COLO668 (cell line): Measurements from ENCODE around the gene CCKAR.

Source experiments
- DNase-seq: peaks from one replicate; lab custom pipeline; 2025; ENCODE audit not compliant: unreplicated experiment; lab: John Stamatoyannopoulos, UW

Gene CCKAR

DNA sequence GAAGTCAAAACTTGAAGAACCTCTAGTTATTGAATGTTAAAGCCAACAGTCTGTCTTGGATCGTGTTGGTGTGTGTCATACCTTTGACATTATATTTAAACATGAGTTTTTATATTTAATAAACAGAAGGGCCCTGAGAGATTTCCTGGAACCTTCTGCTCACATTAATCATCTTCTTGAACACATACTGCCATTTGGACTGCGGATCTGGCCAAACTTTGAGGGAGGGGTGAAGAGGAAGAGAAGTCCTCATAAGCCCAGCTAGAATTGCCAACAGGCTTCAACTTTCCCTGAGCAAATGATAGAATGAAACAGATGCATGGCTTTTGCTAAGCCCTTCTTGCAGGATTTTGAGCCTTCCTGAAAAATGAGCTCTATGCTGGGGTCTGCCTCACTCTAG is 27.4 kb downstream of the CCKAR start:
- DNase-seq = no peak

DNA sequence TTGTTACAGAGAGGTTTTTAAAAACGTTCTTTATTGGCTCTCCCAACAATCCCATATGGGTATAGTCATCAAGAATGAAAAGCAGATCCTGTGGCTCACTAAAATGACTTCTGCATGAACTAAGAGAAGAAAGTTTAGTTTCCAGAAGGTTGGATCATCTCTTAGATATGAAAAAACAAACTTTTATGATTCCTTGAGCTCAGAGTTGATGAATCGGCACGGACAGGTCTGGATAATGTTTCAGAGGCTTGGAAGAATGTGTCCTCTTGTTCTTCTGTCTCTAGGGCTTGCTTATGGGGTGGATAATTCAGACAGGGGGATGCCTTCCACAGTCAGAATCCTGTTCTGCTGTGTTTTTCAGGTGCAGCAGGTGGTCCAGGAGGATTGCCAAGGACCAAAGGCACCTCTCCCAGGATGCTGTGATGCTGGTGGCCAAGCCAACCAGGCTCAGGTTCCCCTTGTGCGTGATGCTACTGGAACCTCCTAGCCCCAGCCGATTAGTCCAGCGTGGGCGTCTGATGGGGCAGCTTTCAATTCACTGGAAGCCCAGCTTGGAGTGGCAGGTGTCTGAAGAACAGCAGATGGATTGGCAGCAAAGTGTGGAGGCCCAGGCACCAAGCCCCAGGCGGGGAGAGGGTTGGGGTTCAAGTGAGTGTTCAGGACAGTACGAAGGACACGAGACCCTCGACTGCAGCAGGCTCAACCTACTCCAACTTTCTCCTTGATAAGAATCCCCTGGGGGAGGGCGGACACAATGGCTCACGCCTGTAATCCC is 30.3 kb downstream of the CCKAR start:
- DNase-seq = no peak

DNA sequence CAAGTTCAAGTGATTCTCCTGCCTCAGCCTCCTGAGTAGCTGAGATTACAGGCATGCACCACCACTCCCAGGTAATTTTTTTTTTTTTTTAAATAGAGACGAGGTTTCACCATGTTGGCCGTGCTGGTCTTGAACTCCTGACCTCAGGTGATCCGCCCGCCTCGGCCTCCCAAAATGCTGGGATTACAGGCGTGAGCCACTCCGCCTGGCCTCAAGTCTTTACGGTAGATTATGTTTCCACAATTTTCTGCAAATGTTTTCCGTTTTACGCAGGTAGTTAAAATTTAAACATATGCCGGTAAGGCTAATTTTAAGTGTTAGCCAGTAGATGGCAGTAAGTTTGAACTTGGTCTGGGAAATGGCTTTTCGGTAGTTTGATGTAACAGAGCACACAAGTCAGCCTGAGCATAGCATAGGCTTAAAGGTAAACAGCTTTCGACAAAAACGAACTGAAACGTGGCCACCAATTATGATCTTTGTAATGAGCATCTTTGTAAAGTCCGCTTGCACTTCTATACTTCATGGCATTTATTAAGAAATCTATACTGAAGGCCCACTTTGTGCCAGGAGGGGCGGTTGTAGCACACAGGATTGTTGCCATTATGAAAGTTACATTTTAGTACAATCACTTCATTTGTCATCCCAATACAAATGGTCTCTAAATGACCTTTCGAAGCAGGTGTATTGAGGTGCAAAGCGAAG is 31.1 kb downstream of the CCKAR start:
- no peak for DNase-seq

DNA sequence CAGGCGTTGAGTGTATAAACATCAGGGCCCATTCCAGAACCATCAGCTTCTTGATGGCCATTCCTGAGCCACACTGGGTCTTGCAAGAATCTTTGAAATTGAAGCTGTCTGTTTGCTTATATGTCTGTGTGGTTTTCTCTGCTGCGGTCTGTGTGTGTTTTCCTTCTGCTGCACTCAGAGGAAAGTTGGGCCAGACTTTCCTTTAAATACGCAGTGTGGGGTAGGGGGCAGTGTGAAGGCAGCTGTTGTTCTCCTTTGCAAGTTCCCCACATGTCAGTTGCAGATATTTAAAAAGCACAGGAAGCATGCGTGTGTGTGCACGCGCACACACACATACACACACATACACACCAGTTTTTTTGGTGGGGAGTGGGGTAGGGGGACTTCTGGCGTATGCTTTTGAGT is 32.1 kb downstream of the CCKAR start:
- DNase-seq = no peak

DNA sequence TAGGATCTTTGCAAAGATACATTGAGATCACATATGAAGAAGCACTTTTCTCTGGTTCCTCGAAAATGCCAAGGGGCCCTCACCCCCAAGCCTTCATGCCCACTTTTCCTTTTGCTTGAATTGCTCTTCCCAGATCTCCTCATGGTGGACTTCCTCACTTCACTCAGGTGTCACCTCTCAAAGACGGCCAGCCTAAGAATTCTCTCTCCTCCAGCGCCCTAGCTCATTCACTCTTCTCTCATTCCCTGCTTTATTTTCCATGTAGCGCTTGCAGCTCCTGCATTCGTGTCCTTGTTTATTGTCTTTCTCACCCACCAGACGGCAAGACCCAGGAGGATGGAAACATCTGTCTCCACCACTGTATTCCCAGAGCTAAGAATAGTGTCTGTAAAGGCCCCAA is 32.9 kb downstream of the CCKAR start:
- DNase-seq = no peak

DNA sequence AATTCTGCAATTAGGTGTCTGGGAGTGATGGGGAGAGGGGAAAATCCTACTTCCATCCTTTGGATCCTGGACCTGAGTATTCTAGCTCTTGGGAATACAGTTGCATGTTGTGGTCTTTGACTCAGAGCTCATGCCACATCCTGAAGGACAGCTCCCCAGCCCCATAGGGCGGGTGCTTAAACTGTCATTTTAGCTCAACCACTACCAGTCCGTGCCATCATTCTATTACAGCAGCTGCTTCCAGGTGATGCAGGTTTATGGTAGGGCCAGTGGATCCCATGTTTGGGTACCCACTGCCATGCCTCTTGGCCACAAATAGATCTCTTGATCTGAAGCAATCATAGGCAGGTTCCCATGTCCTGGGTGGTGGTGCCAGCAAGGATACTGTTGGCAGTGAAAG is 34.7 kb downstream of the CCKAR start:
- no peak for DNase-seq

DNA sequence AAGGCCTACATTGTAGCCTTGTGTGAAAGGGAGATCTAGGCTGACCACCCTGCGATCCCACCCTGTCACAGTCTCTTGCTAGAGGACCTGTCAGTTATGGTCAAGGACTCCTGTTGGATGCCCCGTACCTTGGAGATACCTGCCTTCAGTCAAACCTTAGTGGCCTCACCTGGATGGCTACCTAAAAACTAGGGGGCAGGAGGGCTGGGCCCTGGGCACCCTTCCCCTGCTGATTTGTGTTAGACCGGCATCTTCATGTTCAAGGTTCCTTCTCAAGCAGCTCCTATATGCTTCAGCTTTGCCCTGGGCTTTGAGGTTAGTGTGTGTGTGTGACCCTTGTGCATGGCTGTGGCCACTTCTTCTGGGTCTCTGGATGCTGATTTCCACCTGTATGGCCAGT is 35.3 kb downstream of the CCKAR start:
- DNase-seq = no peak

DNA sequence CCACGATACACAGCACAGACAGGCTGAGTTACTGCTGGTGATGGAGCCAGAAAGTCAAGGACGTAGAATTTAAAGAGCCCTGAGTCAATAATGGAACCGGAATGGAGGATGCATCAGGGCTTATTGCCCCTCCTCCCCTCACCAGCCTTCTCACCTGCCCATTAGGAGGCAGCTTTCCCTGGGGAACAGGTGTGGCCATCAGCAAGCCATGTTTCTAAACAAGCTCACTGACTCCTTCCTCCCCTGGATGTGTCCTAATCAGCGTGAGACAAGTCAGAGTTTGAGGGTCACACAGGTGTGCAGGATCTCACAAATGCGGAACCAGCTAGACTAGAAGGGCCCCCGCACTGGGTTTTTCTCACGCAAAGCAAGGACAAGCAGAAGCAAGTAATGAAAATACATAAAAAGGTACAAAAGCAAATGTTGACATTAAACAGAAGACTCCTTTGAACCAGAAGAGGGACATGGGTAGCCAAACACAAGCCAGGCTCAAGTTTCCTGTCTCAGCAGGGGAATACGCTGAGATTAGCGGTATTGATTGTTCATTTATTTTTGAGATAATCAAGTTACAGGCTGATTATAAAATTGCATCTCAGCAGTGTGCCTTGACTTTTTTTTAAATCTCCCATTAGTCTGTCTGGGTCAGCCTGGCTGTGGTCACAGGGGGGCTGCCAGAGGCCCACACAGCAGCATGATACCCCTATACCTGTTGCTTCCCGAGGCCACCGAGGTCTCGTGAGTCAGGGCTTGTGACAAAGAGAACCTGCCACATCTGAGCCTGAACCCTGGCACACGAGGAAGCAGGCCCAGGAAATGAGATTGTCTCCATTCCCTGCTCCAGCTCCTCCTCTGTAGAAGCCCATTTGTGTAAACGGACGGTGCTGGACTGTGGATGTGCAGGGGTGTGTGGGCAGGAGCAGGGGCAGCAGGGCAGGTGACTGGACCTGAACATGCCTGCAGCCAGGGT is 37.4 kb downstream of the CCKAR start:
- DNase-seq = peak; percentile 81

DNA sequence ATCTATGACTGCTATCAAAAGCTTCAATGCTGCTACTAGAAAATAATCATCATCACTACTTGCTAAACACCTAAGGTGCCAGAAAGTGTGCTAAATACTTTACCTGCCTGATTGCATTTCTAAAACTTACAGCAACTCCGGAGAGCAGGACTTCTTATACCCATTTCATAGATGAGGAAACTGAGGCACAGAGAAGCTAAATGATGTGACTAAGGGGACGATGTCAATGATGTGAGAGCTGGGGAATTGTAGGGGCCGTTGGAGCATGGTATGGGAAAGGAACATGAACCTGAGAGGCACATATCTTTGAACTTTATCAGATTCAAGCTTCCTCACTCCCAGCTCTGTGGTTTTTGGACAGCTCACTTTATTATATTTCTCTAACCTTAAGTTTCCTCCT is 38.7 kb downstream of the CCKAR start:
- DNase-seq = no peak

DNA sequence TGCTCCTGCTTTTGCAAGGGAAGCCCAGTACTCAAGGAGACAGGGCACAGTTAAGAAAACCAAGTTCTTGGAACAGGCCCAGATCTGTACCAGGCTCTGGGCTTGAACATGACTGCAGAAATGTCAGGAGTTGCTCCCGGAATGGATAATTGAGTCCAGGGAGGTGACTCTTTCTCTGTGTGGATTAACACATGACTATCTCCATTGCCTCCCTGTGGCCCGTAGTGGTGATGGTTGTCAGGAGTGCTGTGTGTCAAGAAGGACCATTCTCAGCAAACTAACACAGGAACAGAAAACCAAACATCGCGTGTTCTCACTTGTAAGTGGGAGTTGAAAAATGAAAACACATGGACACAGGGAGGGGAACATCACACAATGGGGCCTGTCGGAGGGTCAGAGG is 39.9 kb downstream of the CCKAR start:
- no peak for DNase-seq

DNA sequence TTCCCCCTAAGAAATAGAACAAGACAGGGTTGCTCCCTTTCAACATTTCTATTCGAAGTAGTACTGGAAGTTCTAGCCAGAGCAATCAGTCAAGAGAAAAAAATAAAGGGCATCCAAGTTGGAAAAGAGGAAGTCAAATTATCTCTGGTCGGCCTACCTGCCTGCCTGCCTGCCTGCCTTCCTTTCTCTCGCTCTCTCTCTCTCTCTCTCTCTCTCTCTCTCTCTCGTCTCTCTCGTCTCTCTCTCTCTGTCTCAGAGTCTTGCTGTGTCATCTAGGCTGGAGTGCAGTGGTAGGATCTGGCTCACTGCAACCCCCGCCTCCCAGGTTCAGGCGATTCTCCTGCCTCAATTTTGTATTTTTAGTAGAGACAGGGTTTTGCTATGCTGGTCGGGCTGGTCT is 42.9 kb downstream of the CCKAR start:
- no peak for DNase-seq

DNA sequence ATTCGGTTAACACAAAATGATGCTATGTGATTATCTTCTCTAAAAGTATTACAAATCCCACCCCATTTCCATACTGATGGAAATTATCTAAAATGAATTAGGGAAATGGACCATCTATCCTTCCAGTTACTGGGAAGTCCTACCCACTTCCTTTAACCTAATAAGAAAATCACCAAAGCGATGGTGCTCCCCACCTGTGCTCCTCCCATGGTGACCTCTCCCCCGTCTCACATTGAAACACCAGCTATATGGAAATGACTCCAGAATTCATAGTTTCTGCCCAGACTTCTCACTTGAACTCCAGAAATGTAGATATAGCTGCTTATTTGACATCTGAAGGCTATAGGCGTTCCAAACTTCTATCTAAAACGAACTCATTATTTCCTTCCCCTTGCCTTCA is 48.5 kb downstream of the CCKAR start:
- no peak for DNase-seq

DNA sequence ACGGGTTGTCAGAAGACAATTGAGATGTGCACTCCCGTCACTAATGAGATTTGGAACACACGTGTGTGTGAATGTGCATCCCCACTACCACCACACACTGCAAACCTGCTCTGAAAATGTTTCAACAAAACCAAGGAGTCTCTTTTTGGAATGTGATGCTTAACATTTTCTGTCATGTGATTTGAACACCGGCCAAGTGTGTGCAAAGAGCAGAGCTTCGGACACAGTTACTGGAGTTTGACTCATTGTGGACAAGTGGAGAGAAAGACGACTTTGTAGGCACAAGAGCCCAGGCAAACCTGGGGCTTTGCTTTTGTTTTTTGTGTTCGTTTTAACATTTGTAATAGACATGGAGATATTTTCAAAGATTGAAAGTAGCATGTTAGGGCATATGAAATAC is 49.2 kb downstream of the CCKAR start:
- DNase-seq = no peak

DNA sequence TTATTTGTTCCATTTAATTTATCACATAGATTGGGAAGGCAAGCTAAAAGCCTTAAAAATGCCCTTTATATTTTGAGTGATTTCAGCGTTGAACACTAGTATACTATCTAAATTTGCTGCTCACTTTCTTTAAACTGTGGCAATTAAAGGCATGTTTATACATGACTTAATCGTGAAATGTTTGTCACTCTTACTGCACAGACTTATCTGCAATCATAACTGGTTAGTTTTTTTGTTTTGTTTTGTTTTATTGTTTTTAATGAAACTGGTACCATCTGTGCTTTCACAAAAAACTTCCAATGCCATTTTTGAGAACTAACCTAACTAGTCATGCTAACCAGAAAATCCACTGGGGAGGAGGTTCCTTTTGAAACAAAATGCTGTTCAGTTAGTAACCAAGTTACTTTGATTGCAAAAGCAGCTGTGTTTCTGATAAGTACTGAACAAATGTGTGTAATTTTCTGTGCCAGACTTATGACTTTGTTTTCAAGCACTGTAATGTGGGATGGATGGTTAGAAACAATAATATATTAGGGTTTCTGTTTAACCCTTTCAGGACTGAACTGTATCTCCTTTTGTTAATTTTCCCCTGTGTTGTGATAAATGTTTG is 56.1 kb downstream of the CCKAR start:
- DNase-seq = no peak

DNA sequence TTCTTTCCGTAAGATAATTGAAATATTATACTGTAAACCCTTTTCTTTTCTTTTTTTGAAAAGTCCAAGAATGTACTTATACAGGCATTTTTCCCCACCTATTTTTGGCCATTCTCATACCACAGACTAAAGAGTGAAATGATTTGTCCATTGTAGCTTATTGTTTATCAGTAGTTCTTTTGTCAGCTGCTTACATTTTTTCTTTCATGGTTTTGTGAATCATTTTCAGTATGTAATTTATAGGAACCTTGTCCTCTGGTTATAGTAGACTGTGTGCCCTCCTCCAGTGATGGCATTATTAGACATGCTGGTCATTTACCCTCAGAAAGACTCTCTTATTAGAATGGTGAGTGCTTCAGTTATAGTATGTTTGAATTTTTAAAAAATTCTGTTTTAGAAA is 56.7 kb downstream of the CCKAR start:
- DNase-seq = no peak

DNA sequence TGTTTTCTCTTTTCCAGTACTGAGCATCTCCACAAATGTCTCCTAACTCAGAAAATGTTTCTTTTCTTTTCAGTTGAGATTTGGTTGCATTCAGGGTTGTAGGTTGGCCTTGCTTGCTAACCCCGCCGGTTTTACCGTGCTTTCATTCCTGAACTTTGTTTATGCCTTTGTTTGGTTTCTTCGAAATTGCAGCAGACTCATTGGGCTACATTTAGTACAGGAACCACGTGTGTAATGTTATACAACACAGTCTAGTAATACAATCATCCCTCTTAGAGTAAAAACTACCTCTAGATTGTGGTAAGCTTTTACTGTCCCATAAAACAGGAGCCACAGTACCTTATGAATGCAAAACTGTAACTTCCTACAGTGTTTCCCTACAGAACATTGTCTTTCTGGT is 57.9 kb downstream of the CCKAR start:
- no peak for DNase-seq

DNA sequence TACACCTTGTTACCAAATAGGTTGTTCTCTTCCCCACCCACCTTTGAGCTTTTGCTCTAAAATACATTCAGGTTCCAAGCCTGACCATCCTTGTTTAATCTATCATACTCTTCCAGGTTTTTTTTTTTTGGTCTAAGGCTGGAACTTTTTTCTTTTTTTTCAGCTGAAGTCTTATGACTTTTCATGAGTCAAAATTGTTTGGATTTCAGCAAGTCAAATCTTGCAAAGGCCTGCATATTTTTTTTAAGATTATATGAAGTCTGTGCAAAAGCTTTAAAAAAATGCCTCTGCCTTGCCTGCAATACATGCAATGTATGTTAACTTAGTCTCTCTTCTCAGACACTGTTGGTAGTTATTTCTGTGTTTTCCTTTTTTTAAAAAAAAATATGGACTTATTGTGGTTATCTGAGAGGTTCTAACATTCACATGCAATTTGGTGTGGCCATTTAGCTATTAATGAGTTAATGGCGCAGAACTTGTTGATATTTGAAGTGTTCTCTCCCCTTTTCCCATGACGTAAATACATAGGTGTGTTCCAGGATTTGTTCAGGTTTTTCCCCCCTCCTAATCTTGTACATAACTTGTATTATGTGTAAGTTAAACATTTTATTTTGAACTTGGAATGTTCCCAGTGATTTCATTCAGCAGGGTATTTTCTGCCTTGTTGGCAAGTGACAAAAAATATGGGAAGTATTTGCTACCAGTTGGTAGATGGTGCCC is 58.7 kb downstream of the CCKAR start:
- DNase-seq = no peak
